ENCODE data around the gene CPVL. TPM values are rescaled to one million over a fixed set of nuclear protein-coding genes. Genes with fewer than 3 reads are reported as not detected.

Gene CPVL
- total RNA-seq, 1 experiment from 2014 or later, result 1.1 TPM

DNA sequence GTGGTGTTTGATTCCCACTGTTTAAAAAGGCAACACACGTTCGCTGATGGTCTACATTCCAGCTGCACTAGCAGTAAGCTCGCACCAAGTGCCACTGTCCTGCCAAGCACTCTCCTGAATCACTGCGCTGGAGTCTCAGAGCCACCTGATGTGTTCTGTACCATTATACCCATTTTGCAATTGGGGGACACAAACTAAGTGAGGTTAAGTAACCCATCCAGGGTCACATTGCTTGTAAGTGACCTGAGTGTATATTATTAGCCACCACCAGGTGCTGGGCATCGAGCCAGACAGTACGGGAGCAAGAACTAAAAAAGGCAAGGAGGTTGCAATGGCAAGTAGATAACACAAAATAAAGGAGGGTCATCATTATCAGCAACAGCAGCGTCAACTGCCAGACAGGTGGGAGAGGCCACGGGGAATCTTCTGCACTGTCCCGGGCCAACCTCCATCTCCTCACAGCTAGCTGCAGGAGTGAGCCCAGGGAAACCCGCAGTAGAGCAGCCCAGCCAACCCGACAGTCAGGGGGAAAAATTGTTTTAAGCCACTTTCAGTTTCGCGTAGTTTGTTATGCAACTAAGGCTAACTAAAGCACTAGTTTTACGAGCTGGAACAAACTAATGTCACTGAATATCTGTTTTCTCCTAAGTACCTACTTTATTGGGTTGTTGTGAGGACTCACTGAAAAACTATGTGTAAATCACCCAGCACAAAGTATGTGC is 712 bp upstream of the CPVL start:
- POLR2A ChIA-PET, result no interaction called here
- ATAC-seq, result peak; percentile 59
- in situ Hi-C loops (cut with HindIII; ENCODE audit: low pct_unique_long_range_greater_than_20kb, low sequenced_read_pairs), result no loop called here
- no peaks in the 10 kb centered on the region; the same call in 1 of the 2 replicates for H3K36me3 ChIP-seq (ENCODE audit: control insufficient read depth, insufficient read depth, low read length)
- DNase-seq (ENCODE audit: low read depth, low spot score), result no peak
- peak overlapping the region in 1 of 2 experiments; percentile 31; a peak in 1 of 4 replicates for H3K4me3 ChIP-seq (ENCODE audit: low read depth in 2 of 2, low read length in 2 of 2)
- BruUV-seq (replicated peaks), result no TSS peak
- no peak overlapping the region for H3K27ac ChIP-seq (ENCODE audit: low read length)
- CTCF ChIA-PET, result no interaction called here
- intact Hi-C loops (cut with micrococcal nuclease; ENCODE audit: unreplicated experiment), result no loop called here
- TF ChIP-seq, protein P1, sequence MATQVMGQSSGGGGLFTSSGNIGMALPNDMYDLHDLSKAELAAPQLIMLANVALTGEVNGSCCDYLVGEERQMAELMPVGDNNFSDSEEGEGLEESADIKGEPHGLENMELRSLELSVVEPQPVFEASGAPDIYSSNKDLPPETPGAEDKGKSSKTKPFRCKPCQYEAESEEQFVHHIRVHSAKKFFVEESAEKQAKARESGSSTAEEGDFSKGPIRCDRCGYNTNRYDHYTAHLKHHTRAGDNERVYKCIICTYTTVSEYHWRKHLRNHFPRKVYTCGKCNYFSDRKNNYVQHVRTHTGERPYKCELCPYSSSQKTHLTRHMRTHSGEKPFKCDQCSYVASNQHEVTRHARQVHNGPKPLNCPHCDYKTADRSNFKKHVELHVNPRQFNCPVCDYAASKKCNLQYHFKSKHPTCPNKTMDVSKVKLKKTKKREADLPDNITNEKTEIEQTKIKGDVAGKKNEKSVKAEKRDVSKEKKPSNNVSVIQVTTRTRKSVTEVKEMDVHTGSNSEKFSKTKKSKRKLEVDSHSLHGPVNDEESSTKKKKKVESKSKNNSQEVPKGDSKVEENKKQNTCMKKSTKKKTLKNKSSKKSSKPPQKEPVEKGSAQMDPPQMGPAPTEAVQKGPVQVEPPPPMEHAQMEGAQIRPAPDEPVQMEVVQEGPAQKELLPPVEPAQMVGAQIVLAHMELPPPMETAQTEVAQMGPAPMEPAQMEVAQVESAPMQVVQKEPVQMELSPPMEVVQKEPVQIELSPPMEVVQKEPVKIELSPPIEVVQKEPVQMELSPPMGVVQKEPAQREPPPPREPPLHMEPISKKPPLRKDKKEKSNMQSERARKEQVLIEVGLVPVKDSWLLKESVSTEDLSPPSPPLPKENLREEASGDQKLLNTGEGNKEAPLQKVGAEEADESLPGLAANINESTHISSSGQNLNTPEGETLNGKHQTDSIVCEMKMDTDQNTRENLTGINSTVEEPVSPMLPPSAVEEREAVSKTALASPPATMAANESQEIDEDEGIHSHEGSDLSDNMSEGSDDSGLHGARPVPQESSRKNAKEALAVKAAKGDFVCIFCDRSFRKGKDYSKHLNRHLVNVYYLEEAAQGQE (IDR thresholded peaks at IDR 0.05; ENCODE audit: insufficient read depth in 1 of 2, low read depth in 2 of 2, low read length in 1 of 2), result no peak
- TF ChIP-seq SIN3A (IDR thresholded peaks at IDR 0.05; ENCODE audit: borderline replicate concordance, insufficient read depth, low read depth, low read length) (no peak), POLR2AphosphoS5 (IDR thresholded peaks at IDR 0.05; ENCODE audit: low read depth, low read length) (no peak), TCF7L2 (IDR thresholded peaks at IDR 0.05; ENCODE audit: low read depth, low read length) (no peak)
- TF ChIP-seq, protein P2, sequence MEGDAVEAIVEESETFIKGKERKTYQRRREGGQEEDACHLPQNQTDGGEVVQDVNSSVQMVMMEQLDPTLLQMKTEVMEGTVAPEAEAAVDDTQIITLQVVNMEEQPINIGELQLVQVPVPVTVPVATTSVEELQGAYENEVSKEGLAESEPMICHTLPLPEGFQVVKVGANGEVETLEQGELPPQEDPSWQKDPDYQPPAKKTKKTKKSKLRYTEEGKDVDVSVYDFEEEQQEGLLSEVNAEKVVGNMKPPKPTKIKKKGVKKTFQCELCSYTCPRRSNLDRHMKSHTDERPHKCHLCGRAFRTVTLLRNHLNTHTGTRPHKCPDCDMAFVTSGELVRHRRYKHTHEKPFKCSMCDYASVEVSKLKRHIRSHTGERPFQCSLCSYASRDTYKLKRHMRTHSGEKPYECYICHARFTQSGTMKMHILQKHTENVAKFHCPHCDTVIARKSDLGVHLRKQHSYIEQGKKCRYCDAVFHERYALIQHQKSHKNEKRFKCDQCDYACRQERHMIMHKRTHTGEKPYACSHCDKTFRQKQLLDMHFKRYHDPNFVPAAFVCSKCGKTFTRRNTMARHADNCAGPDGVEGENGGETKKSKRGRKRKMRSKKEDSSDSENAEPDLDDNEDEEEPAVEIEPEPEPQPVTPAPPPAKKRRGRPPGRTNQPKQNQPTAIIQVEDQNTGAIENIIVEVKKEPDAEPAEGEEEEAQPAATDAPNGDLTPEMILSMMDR (IDR thresholded peaks at IDR 0.05), result no peak
- peaks cover 55% of the 10 kb centered on the region for H3K27me3 ChIP-seq (ENCODE audit: control insufficient read depth, insufficient read depth, low read length)
- peaks cover 6% of the 10 kb centered on the region; the same call in 1 of the 2 replicates for H3K4me1 ChIP-seq (ENCODE audit: control insufficient read depth, insufficient read depth, low read length)
- H3K9me3 ChIP-seq (ENCODE audit: control insufficient read depth, insufficient read depth, low read depth, low read length), result no peaks in the 10 kb centered on the region

DNA sequence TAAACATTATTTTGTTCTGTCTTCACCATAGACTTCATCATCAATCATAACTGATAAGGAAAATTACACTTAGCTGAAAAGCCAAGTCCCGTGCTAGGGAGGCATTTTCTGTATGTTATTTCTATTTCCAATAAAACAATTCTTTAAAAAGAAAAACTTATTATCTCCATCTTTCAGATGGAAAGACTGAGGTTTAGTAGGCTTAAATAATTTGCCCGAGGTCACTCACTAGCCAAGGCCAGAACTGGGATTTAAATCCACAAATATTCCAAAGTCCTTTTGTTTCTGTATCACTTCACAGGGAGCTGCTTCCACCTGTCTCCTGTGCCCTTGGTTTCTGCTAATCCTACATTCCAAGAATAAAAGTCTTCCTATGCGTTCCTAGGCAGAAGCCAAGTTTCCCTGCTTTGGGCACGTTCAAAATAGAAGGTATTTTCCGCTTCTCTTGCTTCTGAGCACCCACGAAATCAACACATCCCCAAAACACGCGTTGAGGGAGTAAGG is 732 bp downstream of the CPVL start:
- TF ChIP-seq, protein P2 (IDR thresholded peaks at IDR 0.05), result no peak
- peaks cover 6% of the 10 kb centered on the region; the same call in 1 of the 2 replicates for H3K4me1 ChIP-seq (ENCODE audit: control insufficient read depth, insufficient read depth, low read length)
- intact Hi-C loops (cut with micrococcal nuclease; ENCODE audit: unreplicated experiment), result no loop called here
- BruUV-seq (replicated peaks), result no TSS peak
- POLR2A ChIA-PET, result interaction anchor here (0.6 kb wide), 1 partner anchor 38 kb away, joined by 24 read pairs; no protein-coding TSS in a partner anchor
- CTCF ChIA-PET, result no interaction called here
- H3K36me3 ChIP-seq (ENCODE audit: control insufficient read depth, insufficient read depth, low read length), result no peaks in the 10 kb centered on the region; the same call in 1 of the 2 replicates
- no peaks in the 10 kb centered on the region for H3K9me3 ChIP-seq (ENCODE audit: control insufficient read depth, insufficient read depth, low read depth, low read length)
- no peak overlapping the region for H3K27ac ChIP-seq (ENCODE audit: low read length)
- DNase-seq (ENCODE audit: low read depth, low spot score), result no peak
- in situ Hi-C loops (cut with HindIII; ENCODE audit: low pct_unique_long_range_greater_than_20kb, low sequenced_read_pairs), result no loop called here
- peaks cover 57% of the 10 kb centered on the region for H3K27me3 ChIP-seq (ENCODE audit: control insufficient read depth, insufficient read depth, low read length)
- peak overlapping the region in 1 of 2 experiments; percentile 31; a peak in 2 of 4 replicates for H3K4me3 ChIP-seq (ENCODE audit: low read depth in 2 of 2, low read length in 2 of 2)
- no peak for ATAC-seq

Data from Panc1 (cell line).